ENCODE measurements around the gene NPAS3.

DNA sequence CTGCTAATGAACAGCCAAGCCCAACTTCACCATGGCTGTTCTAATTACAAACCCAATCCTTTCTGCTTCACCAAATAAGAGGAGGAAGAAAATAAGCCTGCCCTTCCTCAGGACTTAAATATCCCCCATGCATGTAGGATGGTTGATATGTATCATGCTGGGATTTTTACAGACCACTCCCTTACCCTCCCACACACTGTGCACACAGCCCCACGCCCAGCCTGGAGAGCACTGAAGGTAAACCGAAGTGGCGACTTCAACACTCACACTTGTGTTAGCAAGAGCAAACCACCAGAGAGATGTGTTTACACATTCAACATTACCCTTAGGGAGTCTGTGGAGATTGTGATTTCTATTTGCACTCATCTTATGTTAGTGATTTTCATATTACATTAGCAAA, 771.0 kb downstream of the NPAS3 start:
- TF ChIP-seq, protein P1, sequence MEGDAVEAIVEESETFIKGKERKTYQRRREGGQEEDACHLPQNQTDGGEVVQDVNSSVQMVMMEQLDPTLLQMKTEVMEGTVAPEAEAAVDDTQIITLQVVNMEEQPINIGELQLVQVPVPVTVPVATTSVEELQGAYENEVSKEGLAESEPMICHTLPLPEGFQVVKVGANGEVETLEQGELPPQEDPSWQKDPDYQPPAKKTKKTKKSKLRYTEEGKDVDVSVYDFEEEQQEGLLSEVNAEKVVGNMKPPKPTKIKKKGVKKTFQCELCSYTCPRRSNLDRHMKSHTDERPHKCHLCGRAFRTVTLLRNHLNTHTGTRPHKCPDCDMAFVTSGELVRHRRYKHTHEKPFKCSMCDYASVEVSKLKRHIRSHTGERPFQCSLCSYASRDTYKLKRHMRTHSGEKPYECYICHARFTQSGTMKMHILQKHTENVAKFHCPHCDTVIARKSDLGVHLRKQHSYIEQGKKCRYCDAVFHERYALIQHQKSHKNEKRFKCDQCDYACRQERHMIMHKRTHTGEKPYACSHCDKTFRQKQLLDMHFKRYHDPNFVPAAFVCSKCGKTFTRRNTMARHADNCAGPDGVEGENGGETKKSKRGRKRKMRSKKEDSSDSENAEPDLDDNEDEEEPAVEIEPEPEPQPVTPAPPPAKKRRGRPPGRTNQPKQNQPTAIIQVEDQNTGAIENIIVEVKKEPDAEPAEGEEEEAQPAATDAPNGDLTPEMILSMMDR (IDR thresholded peaks at IDR 0.05): no peak
- TF ChIP-seq EZH2 (IDR thresholded peaks at IDR 0.05): no peak
